Activated CD8-positive, alpha-beta memory T cell treated with anti-CD3 and anti-CD28 coated beads, Interleukin-2, amount 50 U/mL, for 24 hours (primary cell): ENCODE measurements around the gene CD300E.
"Not testable (repeated sequence)": the region's sequence is repeated elsewhere in the genome, so short reads cannot be mapped to it uniquely, and the experiment has no call there.

Experiments used
- DNase-seq: peaks from one replicate; pipeline ENCODE4 v3.0.0-alpha.2; 2020; ENCODE audit errors: extremely low read depth

Gene CD300E

GRCh38 chr17:74635418-74635817, 11.9 kb upstream of the CD300E start:
- DNase-seq: no peak

GRCh38 chr17:74633326-74633725, 9.8 kb upstream of the CD300E start:
- DNase-seq: no peak

- no peak for DNase-seq
Observed at GRCh38 chr17:74632617-74633016, 9.1 kb upstream of the CD300E start.

GRCh38 chr17:74631468-74632450, 8.2 kb upstream of the CD300E start:
- DNase-seq: no peak

- DNase-seq: not testable (repeated sequence)
Observed at GRCh38 chr17:74630251-74630650, 6.7 kb upstream of the CD300E start.

- no peak for DNase-seq
Observed at GRCh38 chr17:74625661-74626060, 2.1 kb upstream of the CD300E start.

- DNase-seq: no peak
Observed at GRCh38 chr17:74624131-74624530, 593 bp upstream of the CD300E start.

- DNase-seq: no peak
Observed at GRCh38 chr17:74619077-74619673, 4.4 kb downstream of the CD300E start.

GRCh38 chr17:74618451-74618850, 5.1 kb downstream of the CD300E start:
- no peak for DNase-seq

- DNase-seq: no peak
Observed at GRCh38 chr17:74616696-74617095, 6.8 kb downstream of the CD300E start.

GRCh38 chr17:74612046-74612445, 11.5 kb downstream of the CD300E start:
- DNase-seq: no peak

GRCh38 chr17:74610108-74610507, 13.4 kb downstream of the CD300E start:
- DNase-seq: no peak

- no peak for DNase-seq
Observed at GRCh38 chr17:74608511-74608910, 15.0 kb downstream of the CD300E start.

GRCh38 chr17:74607221-74607620, 16.3 kb downstream of the CD300E start:
- DNase-seq: no peak

- no peak for DNase-seq
Observed at GRCh38 chr17:74606050-74606449, 17.5 kb downstream of the CD300E start.

GRCh38 chr17:74605361-74605760, 18.2 kb downstream of the CD300E start:
- no peak for DNase-seq

GRCh38 chr17:74604761-74605160, 18.8 kb downstream of the CD300E start:
- no peak for DNase-seq

- no peak for DNase-seq
Observed at GRCh38 chr17:74604200-74604599, 19.3 kb downstream of the CD300E start.

GRCh38 chr17:74603746-74604145, 19.8 kb downstream of the CD300E start:
- no peak for DNase-seq

GRCh38 chr17:74603037-74603635, 20.4 kb downstream of the CD300E start:
- no peak for DNase-seq

GRCh38 chr17:74601944-74602572, 21.5 kb downstream of the CD300E start:
- no peak for DNase-seq

- DNase-seq: no peak
Observed at GRCh38 chr17:74599448-74599939, 24.0 kb downstream of the CD300E start.
